ENCODE results near the gene RAD9A. TPM values are rescaled to one million over a fixed set of nuclear protein-coding genes. Genes with fewer than 3 reads are reported as not detected.

The RAD9A gene
- total and polyA plus RNA-seq, 2 experiments from 2014 or later, result 3.9 to 4.6 TPM

DNA sequence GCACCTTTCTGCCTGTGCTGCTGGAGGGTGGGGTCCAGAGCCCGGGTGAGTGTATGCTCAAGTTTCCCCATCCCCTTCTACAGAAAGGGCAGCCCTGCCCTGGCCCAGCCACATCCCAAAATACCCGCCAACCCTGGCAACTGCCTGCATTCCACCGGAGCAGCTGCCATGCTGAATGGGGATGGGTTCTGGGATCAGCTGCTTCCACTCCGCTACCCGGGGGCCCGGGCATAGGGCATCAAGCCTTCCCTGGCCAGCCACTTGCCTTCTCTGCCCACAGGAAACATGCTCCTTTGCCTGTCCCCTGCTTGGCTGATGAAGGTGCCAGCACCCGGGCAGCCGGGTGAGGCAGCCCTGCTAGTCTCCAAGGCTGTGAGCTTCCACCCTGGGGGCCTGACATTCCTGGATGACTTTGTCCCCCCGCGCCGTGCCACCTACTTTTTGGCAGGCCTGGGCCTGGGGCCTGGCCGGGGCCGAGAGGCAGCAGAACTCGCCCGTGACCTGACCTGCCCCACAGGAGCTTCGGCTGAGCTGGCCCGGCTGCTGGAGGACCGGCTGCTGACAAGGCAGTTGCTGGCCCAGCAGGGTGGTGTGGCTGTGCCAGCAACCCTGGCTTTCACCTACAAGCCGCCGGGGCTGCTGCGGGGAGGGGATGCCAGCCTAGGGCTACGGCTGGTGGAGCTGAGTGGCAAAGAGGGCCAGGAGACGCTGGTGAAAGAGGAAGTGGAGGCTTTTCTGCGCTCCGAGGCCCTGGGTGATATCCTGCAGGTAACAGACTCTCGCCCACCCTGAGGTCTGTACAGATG, 26.9 kb downstream of the RAD9A start:
- Histone ChIP-seq H3K4me1 (ENCODE audit: insufficient read depth) (no peaks in the 10 kb centered on the region), H2AFZ (no peak overlapping the region), H3K9me2 (ENCODE audit: insufficient read depth) (no peaks in the 10 kb centered on the region), H3K9me3 (ENCODE audit: low read depth) (no peaks in the 10 kb centered on the region), H3K4me3 (no peak overlapping the region), H3F3A (ENCODE audit: insufficient read depth) (no peaks in the 10 kb centered on the region), H3K79me2 (ENCODE audit: insufficient read depth) (no peaks in the 10 kb centered on the region), H3K4me2 (ENCODE audit: unreplicated experiment) (no peak overlapping the region), H3K9ac (no peak overlapping the region), H3K27ac (no peak overlapping the region), H3K27me3 (replicated peaks; ENCODE audit: insufficient read depth) (no peaks in the 10 kb centered on the region), H3K36me3 (ENCODE audit: low read depth) (no peaks in the 10 kb centered on the region), H4K20me1 (ENCODE audit: insufficient read depth) (no peaks in the 10 kb centered on the region)
- in situ Hi-C loops (cut with MboI), result no loop called here
- no peak for DNase-seq
- TF ChIP-seq EZH2 (IDR thresholded peaks at IDR 0.05; ENCODE audit: insufficient read depth, poor library complexity, severe bottlenecking), result no peak
- no peak for TF ChIP-seq EZH2phosphoT487 (IDR thresholded peaks at IDR 0.05; ENCODE audit: insufficient read depth, low read depth)
- WGBS, 2 experiments (ENCODE audit: low coverage in 1 of 2, low lambda C conversion rate in 2 of 2, missing lambda C conversion rate in 2 of 2), result 90 to 92% methylated on average over 24 to 25 of the region's 26 CpGs

DNA sequence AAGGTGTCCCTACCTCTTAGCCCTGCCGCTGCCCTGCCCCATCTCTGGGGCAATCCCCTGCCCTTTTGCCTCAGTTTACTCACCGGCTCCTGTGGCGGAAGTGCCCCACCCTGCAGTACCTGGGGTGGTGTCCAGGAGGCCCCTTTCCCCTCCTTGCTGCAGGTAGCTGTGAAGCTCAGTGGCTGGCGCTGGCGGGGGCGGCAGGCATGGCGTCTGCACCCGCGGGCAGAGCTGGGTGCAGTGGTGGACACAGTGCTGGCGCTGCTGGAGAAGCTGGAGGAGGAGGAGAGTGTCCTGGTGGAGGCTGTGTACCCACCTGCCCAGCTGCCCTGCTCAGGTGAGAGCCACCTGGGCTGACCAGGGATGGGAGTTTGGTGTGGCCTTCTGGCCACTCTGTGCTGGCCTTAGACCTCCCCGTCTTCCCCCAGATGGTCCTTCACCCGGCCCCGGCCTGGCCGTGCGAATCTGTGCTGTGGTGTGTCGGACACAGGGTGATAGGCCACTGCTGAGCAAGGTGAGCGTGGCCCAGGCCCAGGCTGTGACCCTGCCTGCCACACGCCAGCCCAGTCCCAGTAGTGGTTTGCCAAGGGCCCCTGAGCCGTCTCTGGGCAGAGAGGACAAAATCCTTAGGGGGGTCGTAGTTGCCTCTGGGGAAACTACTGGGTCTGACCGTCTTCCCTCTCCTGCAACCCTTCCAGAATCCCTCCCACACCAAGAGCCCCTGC, 27.7 kb downstream of the RAD9A start:
- Histone ChIP-seq H4K20me1 (ENCODE audit: insufficient read depth) (no peaks in the 10 kb centered on the region), H3F3A (ENCODE audit: insufficient read depth) (no peaks in the 10 kb centered on the region), H3K9me2 (ENCODE audit: insufficient read depth) (no peaks in the 10 kb centered on the region), H3K9ac (no peak overlapping the region), H3K4me1 (ENCODE audit: insufficient read depth) (no peaks in the 10 kb centered on the region), H3K27ac (no peak overlapping the region), H2AFZ (no peak overlapping the region), H3K4me3 (no peak overlapping the region), H3K36me3 (ENCODE audit: low read depth) (no peaks in the 10 kb centered on the region), H3K9me3 (ENCODE audit: low read depth) (no peaks in the 10 kb centered on the region), H3K79me2 (ENCODE audit: insufficient read depth) (no peaks in the 10 kb centered on the region), H3K27me3 (replicated peaks; ENCODE audit: insufficient read depth) (no peaks in the 10 kb centered on the region), H3K4me2 (ENCODE audit: unreplicated experiment) (no peak overlapping the region)
- in situ Hi-C loops (cut with MboI), result no loop called here
- 85 to 93% methylated on average over 19 to 21 of the region's 21 CpGs for WGBS, 2 experiments (ENCODE audit: low coverage in 1 of 2, low lambda C conversion rate in 2 of 2, missing lambda C conversion rate in 2 of 2)
- TF ChIP-seq EZH2phosphoT487 (IDR thresholded peaks at IDR 0.05; ENCODE audit: insufficient read depth, low read depth), result no peak
- TF ChIP-seq EZH2 (IDR thresholded peaks at IDR 0.05; ENCODE audit: insufficient read depth, poor library complexity, severe bottlenecking), result no peak
- DNase-seq, result no peak

DNA sequence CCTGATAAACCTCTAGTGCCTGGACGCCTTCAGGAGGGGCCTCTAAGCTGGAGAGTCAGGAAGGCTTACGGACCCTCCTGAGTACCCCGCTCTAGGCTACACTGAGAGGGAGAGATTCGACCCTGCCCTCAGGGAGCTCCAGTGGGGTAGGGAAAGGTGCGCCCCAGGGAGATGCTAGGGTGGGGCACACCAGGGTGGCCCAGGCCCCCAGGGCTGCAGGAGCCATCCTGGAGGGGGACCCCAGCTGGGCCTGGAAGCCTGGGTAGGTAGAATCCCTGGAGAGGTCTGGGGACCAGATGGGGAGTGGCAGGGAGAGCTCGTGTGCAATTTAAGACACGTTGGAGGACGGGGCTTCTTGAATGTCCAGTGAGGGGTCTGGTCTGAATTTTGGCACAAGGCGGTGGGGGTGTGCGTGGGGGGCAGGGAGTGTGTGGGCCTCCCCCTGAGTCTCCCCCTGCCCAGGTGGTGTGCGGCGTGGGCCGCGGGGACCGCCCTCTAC, 28.4 kb downstream of the RAD9A start:
- Histone ChIP-seq H3K27me3 (replicated peaks; ENCODE audit: insufficient read depth) (no peaks in the 10 kb centered on the region), H4K20me1 (ENCODE audit: insufficient read depth) (no peaks in the 10 kb centered on the region), H3K36me3 (ENCODE audit: low read depth) (no peaks in the 10 kb centered on the region), H3F3A (ENCODE audit: insufficient read depth) (no peaks in the 10 kb centered on the region), H3K79me2 (ENCODE audit: insufficient read depth) (no peaks in the 10 kb centered on the region), H3K9me2 (ENCODE audit: insufficient read depth) (no peaks in the 10 kb centered on the region), H3K4me2 (ENCODE audit: unreplicated experiment) (peak overlapping the region; percentile 77), H3K4me3 (peak overlapping the region; percentile 78), H2AFZ (peak overlapping the region; percentile 78), H3K9ac (peak overlapping the region; percentile 75), H3K27ac (0 out of 2 replicates have a peak overlapping the region, but pooled peaks have one; percentile 36), H3K4me1 (ENCODE audit: insufficient read depth) (no peaks in the 10 kb centered on the region), H3K9me3 (ENCODE audit: low read depth) (no peaks in the 10 kb centered on the region)
- WGBS, 2 experiments (ENCODE audit: low coverage in 1 of 2, low lambda C conversion rate in 2 of 2, missing lambda C conversion rate in 2 of 2), result 40 to 59% methylated on average over 13 to 15 of the region's 15 CpGs
- DNase-seq, result no peak
- TF ChIP-seq EZH2phosphoT487 (IDR thresholded peaks at IDR 0.05; ENCODE audit: insufficient read depth, low read depth), result no peak
- no peak for TF ChIP-seq EZH2 (IDR thresholded peaks at IDR 0.05; ENCODE audit: insufficient read depth, poor library complexity, severe bottlenecking)
- in situ Hi-C loops (cut with MboI), result no loop called here

DNA sequence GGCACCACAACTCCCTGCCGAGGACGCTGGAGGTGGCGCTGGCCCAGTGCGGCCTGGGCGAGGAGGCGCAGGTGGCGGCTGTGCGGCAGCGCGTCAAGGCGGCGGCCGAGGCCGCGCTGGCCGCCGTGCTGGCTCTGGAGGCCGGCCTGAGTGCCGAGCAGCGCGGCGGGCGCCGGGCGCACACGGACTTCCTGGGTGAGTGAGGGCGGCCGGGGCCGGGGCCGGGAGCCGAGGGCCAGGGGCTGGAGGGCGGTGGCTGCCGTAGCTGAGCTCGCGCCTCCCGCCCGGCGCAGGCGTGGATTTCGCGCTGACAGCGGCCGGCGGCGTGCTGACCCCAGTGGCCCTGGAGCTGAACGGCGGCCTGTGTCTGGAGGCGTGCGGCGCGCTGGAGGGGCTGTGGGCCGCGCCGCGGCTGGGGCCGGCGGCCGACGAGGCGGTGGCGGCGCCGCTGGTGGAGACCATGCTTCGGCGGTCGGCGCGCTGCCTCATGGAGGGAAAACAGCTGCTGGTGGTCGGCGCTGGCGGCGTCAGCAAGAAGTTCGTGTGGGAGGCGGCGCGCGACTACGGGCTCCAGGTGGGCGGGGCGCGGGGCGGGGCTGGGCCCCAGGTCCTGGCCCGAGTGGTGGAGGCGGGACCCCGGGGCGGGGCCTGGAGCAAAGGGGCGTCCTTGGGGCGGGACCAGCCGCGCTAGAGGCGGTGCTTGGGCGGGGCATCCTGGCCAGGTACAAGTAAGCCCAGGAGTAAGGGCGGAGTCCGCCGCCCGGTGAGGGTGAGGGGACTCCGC, 29.1 kb downstream of the RAD9A start:
- H3K36me3 ChIP-seq (ENCODE audit: low read depth), result no peaks in the 10 kb centered on the region
- H3K9me3 ChIP-seq (ENCODE audit: low read depth), result no peaks in the 10 kb centered on the region
- H3K79me2 ChIP-seq (ENCODE audit: insufficient read depth), result no peaks in the 10 kb centered on the region
- no peaks in the 10 kb centered on the region for H4K20me1 ChIP-seq (ENCODE audit: insufficient read depth)
- peak overlapping the region; percentile 78 for H3K4me3 ChIP-seq
- DNase-seq, result peak; percentile 95
- no peaks in the 10 kb centered on the region for H3F3A ChIP-seq (ENCODE audit: insufficient read depth)
- peak overlapping the region; percentile 77 for H3K4me2 ChIP-seq (ENCODE audit: unreplicated experiment)
- in situ Hi-C loops (cut with MboI), result no loop called here
- no peak for TF ChIP-seq EZH2 (IDR thresholded peaks at IDR 0.05; ENCODE audit: insufficient read depth, poor library complexity, severe bottlenecking)
- no peak for TF ChIP-seq EZH2phosphoT487 (IDR thresholded peaks at IDR 0.05; ENCODE audit: insufficient read depth, low read depth)
- 1% methylated on average over 42 to 48 of the region's 97 CpGs for WGBS, 2 experiments (ENCODE audit: low coverage in 1 of 2, low lambda C conversion rate in 2 of 2, missing lambda C conversion rate in 2 of 2)
- H2AFZ ChIP-seq, result peak overlapping the region; percentile 78
- H3K9ac ChIP-seq, result peak overlapping the region; percentile 75
- peak overlapping the region; percentile 36; the same call in 1 of the 2 replicates for H3K27ac ChIP-seq
- no peaks in the 10 kb centered on the region for H3K9me2 ChIP-seq (ENCODE audit: insufficient read depth)
- no peaks in the 10 kb centered on the region for H3K4me1 ChIP-seq (ENCODE audit: insufficient read depth)
- H3K27me3 ChIP-seq (replicated peaks; ENCODE audit: insufficient read depth), result no peaks in the 10 kb centered on the region

Data from GM23248 (cell line).